OCI-LY1 (cell line): ENCODE data around the gene FBXO7.

Source experiments
- EZH2 ChIP-seq: fragments of 200-600 bp; sonication (generic), shearing (Covaris generic); IDR thresholded peaks from 2 replicates; pipeline ENCODE4 v1.8.0; 2017; ENCODE audit warnings: borderline replicate concordance, mixed run types, mild to moderate bottlenecking, antibody characterized with exemption, low read length, moderate library complexity, mixed read lengths
- TF ChIP-seq, protein P1 (sequence below): fragments of 200-600 bp; sonication (generic), shearing (Covaris generic); IDR thresholded peaks from 2 replicates; pipeline ENCODE4 v1.5.1; 2017; ENCODE audit warnings: mild to moderate bottlenecking, antibody characterized with exemption, low read length, moderate library complexity, mixed read lengths

- TF ChIP-seq, protein P1, sequence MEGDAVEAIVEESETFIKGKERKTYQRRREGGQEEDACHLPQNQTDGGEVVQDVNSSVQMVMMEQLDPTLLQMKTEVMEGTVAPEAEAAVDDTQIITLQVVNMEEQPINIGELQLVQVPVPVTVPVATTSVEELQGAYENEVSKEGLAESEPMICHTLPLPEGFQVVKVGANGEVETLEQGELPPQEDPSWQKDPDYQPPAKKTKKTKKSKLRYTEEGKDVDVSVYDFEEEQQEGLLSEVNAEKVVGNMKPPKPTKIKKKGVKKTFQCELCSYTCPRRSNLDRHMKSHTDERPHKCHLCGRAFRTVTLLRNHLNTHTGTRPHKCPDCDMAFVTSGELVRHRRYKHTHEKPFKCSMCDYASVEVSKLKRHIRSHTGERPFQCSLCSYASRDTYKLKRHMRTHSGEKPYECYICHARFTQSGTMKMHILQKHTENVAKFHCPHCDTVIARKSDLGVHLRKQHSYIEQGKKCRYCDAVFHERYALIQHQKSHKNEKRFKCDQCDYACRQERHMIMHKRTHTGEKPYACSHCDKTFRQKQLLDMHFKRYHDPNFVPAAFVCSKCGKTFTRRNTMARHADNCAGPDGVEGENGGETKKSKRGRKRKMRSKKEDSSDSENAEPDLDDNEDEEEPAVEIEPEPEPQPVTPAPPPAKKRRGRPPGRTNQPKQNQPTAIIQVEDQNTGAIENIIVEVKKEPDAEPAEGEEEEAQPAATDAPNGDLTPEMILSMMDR: no peak
- TF ChIP-seq EZH2: no peak
These were observed 12.8 kb downstream of the FBXO7 start for GRCh38 chr22:32487461-32487860.
